GM19455 (cell line): ENCODE data around the gene C1RL.
A peak's percentile ranks its signal among the peaks of the same experiment; 100 is the strongest.

ENCODE experiments used
- ATAC-seq: cut with Tn5 transposase; IDR thresholded peaks from one replicate; pipeline ENCODE4 v1.9.1; 2021; ENCODE audit not compliant: unreplicated experiment

The C1RL gene

GRCh38 chr12:7108796-7109571 is at the start of gene C1RL:
C1RL (minus strand) TSS chr12:7109214; CDS start chr12:7109180, 34 bp downstream.
- peak; percentile 6 for ATAC-seq

GRCh38 chr12:7157391-7157790 is 48.4 kb upstream of the C1RL start:
- no peak for ATAC-seq

GRCh38 chr12:7156259-7157197 is 47.5 kb upstream of the C1RL start:
- ATAC-seq, result no peak

- ATAC-seq, result no peak
These were observed 46.5 kb upstream of the C1RL start for GRCh38 chr12:7155471-7156034.

GRCh38 chr12:7154901-7155470 is 46.0 kb upstream of the C1RL start:
- ATAC-seq, result no peak

GRCh38 chr12:7154042-7154441 is 45.0 kb upstream of the C1RL start:
- ATAC-seq, result no peak

- ATAC-seq, result no peak
These were observed 43.8 kb upstream of the C1RL start for GRCh38 chr12:7152818-7153217.

GRCh38 chr12:7151532-7151931 is 42.5 kb upstream of the C1RL start:
- no peak for ATAC-seq

GRCh38 chr12:7150841-7151240 is 41.8 kb upstream of the C1RL start:
- no peak for ATAC-seq

- ATAC-seq, result no peak
These were observed 41.3 kb upstream of the C1RL start for GRCh38 chr12:7150356-7150755.

GRCh38 chr12:7146906-7147305 is 37.9 kb upstream of the C1RL start:
- no peak for ATAC-seq

GRCh38 chr12:7146228-7146627 is 37.2 kb upstream of the C1RL start:
- no peak for ATAC-seq

GRCh38 chr12:7145671-7146070 is 36.7 kb upstream of the C1RL start:
- ATAC-seq, result no peak

GRCh38 chr12:7144414-7145120 is 35.6 kb upstream of the C1RL start:
- ATAC-seq, result no peak

GRCh38 chr12:7143564-7143963 is 34.5 kb upstream of the C1RL start:
- no peak for ATAC-seq

GRCh38 chr12:7142809-7143465 is 33.9 kb upstream of the C1RL start:
- no peak for ATAC-seq

- no peak for ATAC-seq
These were observed 33.1 kb upstream of the C1RL start for GRCh38 chr12:7142056-7142644.

GRCh38 chr12:7141351-7142005 is 32.5 kb upstream of the C1RL start:
- no peak for ATAC-seq

GRCh38 chr12:7139200-7139599 is 30.2 kb upstream of the C1RL start:
- ATAC-seq, result no peak
